Mesothelial cell of epicardium (in vitro differentiated cells): ENCODE data around the gene GNAT1. TPM values are rescaled to one million over a fixed set of nuclear protein-coding genes. Genes with fewer than 3 reads are reported as not detected.

Source experiments
- DNase-seq, 2 experiments: peaks; one replicate each; pipeline ENCODE4 v3.0.0; 2021; ENCODE audit warnings: low spot score in 2 of 2; ENCODE audit not compliant: unreplicated experiment in 2 of 2
- H3K27ac Mint-ChIP-seq: 2 replicates; pipeline ENCODE4 v1.8.0; 2021; ENCODE audit warnings: mixed read lengths
- H3K27me3 Mint-ChIP-seq: 2 replicates; pipeline ENCODE4 v1.8.0; 2021; ENCODE audit warnings: low read depth, mixed read lengths
- H3K36me3 Mint-ChIP-seq: 2 replicates; pipeline ENCODE4 v1.8.0; 2021; ENCODE audit warnings: mixed read lengths
- H3K4me1 Mint-ChIP-seq: 2 replicates; pipeline ENCODE4 v1.8.0; 2021; ENCODE audit warnings: mixed read lengths
- H3K4me3 Mint-ChIP-seq: 2 replicates; pipeline ENCODE4 v1.8.0; 2021; ENCODE audit warnings: mild to moderate bottlenecking, moderate library complexity, mixed read lengths
- H3K9me3 Mint-ChIP-seq: 2 replicates; pipeline ENCODE4 v1.8.0; 2021; ENCODE audit warnings: mixed read lengths
- CTCF ChIP-seq: fragments of 200-600 bp; sonication (generic); IDR thresholded peaks from one replicate; pipeline ENCODE4 v1.5.0; 2021; ENCODE audit warnings: antibody characterized with exemption; ENCODE audit not compliant: unreplicated experiment
- total RNA-seq: library from RNA; stranded (reverse); gene quantifications from 3 replicates; pipeline ENCODE4 v1.2.1, GENCODE V29; 2021

GNAT1 gene
- total RNA-seq, 1 donor from 2014 or later, result 0.98 TPM

GRCh38 chr3:50214824-50215223, 23.4 kb downstream of the GNAT1 start:
- H3K27ac Mint-ChIP-seq, result no peak overlapping the region
- TF ChIP-seq CTCF, result no peak
- H3K36me3 Mint-ChIP-seq, result no peaks in the 10 kb centered on the region
- no peak for DNase-seq
- no peaks in the 10 kb centered on the region for H3K9me3 Mint-ChIP-seq
- no peaks in the 10 kb centered on the region for H3K27me3 Mint-ChIP-seq
- no peak overlapping the region for H3K4me3 Mint-ChIP-seq
- H3K4me1 Mint-ChIP-seq, result no peaks in the 10 kb centered on the region

DNA sequence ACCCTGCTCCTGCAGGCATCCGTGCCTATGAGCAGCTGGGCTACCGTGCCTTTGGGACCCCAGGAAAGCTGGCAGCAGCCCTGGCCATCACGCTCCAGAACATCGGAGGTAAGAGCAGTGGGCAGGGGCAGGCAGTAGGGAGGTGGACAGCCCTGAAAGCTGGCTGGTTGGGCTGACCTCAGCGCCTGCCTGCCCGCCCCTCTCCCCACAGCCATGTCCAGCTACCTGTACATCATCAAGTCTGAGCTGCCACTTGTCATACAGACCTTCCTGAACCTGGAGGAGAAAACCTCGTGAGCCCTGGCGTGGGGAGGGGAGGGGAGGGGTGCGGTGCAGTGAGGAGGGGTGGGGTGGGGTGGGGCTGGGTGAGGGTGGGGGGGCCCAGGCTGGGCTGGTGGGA, 24.1 kb downstream of the GNAT1 start:
- no peak overlapping the region for H3K4me3 Mint-ChIP-seq
- no peaks in the 10 kb centered on the region for H3K4me1 Mint-ChIP-seq
- no peak overlapping the region for H3K27ac Mint-ChIP-seq
- DNase-seq, result no peak
- no peaks in the 10 kb centered on the region for H3K9me3 Mint-ChIP-seq
- TF ChIP-seq CTCF, result no peak
- H3K36me3 Mint-ChIP-seq, result no peaks in the 10 kb centered on the region
- H3K27me3 Mint-ChIP-seq, result no peaks in the 10 kb centered on the region

- no peaks in the 10 kb centered on the region for H3K4me1 Mint-ChIP-seq
- H3K4me3 Mint-ChIP-seq, result no peak overlapping the region
- no peak for TF ChIP-seq CTCF
- H3K27me3 Mint-ChIP-seq, result no peaks in the 10 kb centered on the region
- no peak overlapping the region for H3K27ac Mint-ChIP-seq
- H3K9me3 Mint-ChIP-seq, result no peaks in the 10 kb centered on the region
- no peaks in the 10 kb centered on the region for H3K36me3 Mint-ChIP-seq
- DNase-seq, result no peak
Measured at GRCh38 chr3:50217681-50218080, 26.3 kb downstream of the GNAT1 start.

- no peak for DNase-seq
- Mint-ChIP-seq H3K27me3 (no peaks in the 10 kb centered on the region), H3K27ac (no peak overlapping the region), H3K4me1 (no peaks in the 10 kb centered on the region), H3K9me3 (no peaks in the 10 kb centered on the region), H3K36me3 (no peaks in the 10 kb centered on the region), H3K4me3 (no peak overlapping the region)
- no peak for TF ChIP-seq CTCF
Measured at GRCh38 chr3:50218448-50218847, 27.0 kb downstream of the GNAT1 start.

- no peak overlapping the region for H3K27ac Mint-ChIP-seq
- no peak for DNase-seq
- no peak overlapping the region for H3K4me3 Mint-ChIP-seq
- no peaks in the 10 kb centered on the region for H3K4me1 Mint-ChIP-seq
- no peak for TF ChIP-seq CTCF
- H3K27me3 Mint-ChIP-seq, result peaks cover 3% of the 10 kb centered on the region
- no peaks in the 10 kb centered on the region for H3K9me3 Mint-ChIP-seq
- H3K36me3 Mint-ChIP-seq, result no peaks in the 10 kb centered on the region
Measured at GRCh38 chr3:50219285-50219684, 27.9 kb downstream of the GNAT1 start.

DNA sequence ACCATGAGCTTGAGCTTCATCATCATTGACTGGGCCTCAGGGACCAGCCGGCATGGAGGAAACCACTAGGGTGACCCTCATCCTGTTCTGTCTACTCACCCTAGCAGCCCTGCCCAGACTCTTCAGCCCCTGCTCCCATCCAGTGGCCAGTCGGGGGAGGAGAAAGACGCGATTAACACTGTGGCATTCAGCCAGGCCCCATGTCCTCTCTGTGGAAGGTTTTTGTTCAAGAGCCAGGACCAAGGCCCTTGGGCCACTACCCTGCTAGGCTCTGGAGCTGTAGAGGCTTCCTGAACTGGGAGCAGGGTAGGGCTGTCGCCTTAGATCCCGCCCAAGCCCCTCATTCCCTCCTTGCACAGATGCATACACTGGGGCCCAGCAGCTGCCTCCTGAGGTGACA, 28.7 kb downstream of the GNAT1 start:
- no peak overlapping the region for H3K27ac Mint-ChIP-seq
- H3K9me3 Mint-ChIP-seq, result no peaks in the 10 kb centered on the region
- no peaks in the 10 kb centered on the region for H3K4me1 Mint-ChIP-seq
- no peak for TF ChIP-seq CTCF
- H3K36me3 Mint-ChIP-seq, result no peaks in the 10 kb centered on the region
- H3K4me3 Mint-ChIP-seq, result no peak overlapping the region
- peaks cover 7% of the 10 kb centered on the region for H3K27me3 Mint-ChIP-seq
- DNase-seq, result no peak
